ENCODE measurements around the gene GOLPH3L.
A peak's percentile ranks its signal among the peaks of the same experiment; 100 is the strongest.
"Not testable (repeated sequence)": the region's sequence is repeated elsewhere in the genome, so short reads cannot be mapped to it uniquely, and the experiment has no call there.

The GOLPH3L gene

DNA sequence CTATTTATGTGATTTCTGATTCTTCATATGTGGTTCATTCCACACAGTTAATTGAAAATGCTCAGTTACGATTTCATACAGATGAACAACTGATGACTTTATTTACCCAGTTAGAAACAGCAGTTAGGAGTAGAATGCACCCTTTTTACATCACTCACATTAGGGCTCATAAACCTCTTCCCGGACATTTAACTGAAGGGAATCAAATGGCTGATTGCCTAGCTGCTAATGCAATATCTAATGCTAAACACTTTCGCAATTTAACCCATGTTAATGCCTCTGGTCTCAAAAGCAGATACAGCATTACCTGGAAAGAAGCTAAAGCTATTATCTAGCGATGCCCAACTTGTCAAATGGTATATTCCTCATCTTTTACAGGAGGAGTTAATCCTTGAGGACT lies 39.9 kb downstream of the GOLPH3L start:
- not testable (repeated sequence) for DNase-seq (ENCODE audit: low read depth)

DNA sequence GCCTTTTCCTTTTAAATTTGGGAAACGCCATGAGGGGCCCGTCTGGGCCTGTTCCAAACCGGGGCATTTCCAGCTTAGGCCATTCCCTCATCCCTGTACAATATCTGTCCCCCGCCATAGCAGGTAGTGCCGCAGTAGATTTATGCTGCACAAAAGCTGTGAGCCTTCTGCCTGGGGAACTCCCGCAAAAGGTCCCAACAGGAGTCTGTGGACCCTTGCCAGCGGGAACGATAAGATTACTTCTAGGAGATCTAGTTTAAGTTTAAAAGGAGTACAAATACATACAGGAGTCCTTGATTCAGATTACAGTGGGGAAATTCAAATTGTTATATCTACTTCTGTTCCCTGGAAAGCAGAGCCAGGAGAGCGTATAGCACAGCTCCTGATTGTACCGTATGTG lies 42.3 kb downstream of the GOLPH3L start:
- not testable (repeated sequence) for DNase-seq (ENCODE audit: low read depth)

DNA sequence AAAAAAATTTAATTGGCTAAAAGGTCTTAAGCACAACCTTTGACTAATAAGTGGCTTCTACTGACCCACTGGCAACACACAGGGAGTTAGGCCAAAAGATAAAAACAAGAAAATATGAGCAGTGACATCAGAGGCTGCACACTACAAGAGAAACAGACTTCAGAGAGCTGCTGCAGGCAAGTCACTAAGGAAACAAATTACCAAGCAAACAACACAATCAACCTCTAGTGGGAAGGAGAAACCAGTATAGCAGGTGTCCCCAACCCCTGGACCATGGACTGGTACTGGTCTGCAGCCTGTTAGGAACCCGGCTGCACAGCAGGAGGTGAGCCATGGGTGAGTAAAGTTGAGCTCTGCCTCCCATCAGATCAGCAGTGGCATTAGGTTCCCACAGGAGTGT lies 46.8 kb downstream of the GOLPH3L start:
- DNase-seq (ENCODE audit: low read depth): no peak

DNA sequence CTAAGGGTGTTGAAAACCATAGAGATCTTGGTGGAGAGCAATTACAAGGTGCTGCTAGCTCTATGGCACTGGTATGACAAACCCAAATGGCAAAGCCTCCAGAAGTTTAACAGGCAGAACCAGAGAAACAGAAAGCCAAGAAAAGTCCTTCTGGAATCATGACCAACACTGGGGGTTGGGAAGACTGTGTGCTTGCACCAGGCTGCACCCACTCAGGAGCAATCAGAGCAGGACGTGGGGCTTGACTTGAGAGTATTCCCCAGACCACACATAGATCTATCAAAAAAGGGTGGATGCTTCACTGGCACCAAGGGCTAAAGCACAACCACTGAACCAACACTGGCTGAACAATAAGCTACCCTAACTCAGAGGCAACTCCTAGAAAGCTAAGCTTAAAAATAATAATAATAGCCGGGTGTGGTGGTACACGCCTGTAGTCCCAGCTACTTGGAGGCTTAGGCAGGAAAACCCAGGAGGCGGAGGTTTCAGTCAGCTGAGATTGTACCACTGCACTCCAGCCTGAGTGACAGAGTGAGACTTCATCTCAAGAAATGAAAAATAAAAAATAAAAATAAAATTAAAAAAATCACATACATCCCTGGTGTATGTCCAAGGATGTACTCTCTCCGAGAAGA lies 47.4 kb downstream of the GOLPH3L start:
- no peak for DNase-seq (ENCODE audit: low read depth)

DNA sequence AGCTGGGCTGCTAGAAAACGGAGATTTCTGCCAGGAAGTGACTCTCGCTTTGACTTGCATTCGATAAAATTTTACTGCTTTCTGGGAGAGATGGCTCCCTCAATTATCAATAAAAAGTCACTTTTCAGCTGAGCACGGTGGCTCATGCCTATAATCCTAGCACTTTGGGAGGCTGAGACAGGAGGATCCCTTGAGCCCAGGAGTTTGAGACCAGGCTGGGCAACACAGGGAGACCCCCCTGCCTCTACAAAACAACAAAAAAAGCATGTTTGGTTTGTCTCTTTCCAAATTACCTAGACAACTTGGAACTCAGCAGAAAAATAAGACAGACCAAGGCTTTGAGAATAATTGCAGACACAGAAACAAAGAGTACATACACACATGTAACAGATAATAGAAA lies 54.7 kb downstream of the GOLPH3L start:
- DNase-seq (ENCODE audit: low read depth): no peak

DNA sequence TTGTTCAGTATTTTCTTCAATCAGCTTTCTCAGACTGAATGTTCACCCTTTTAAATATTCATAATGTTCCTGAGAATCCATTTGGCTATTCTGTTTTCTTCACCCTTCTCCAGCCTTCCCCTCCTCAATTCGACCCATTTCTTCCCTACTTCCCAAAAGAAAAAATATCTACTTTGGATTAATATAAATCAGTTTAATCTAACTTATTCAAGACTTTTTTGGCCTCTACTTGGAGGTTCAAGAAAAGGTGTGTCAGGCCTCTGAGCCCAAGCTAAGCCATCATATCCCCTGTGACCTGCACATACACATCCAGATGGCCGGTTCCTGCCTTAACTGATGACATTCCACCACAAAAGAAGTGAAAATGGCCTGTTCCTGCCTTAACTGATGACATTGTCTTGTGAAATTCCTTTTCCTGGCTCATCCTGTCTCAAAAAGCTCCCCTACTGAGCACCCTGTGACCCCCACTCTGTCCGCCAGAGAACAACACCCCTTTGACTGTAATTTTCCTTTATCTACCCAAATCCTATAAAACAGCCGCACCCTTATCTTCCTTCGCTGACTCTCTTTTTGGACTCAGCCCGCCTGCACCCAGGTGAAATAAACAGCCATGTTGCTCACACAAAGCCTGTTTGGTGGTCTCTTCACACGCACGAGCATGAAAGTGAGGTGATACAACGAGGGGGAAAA lies 55.7 kb downstream of the GOLPH3L start:
- DNase-seq (ENCODE audit: low read depth): not testable (repeated sequence)

DNA sequence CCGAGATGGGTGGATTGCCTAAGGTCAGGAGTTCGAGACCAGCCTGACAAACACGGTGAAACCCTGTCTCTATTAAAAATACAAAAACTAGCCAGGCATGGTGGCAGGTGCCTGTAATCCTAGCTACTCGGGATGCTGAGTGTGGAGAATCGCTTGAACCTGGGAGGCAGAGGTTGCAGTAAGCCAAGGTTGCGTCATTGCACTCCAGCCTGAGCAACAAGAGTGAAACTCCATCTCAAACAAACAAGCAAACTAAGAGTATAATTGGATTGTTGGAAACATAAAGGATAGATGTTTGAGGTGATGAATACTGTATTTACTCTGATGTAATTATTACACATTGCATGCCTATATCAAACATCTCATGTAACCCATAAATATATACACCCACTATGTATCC lies 58.5 kb downstream of the GOLPH3L start:
- not testable (repeated sequence) for DNase-seq (ENCODE audit: low read depth)

DNA sequence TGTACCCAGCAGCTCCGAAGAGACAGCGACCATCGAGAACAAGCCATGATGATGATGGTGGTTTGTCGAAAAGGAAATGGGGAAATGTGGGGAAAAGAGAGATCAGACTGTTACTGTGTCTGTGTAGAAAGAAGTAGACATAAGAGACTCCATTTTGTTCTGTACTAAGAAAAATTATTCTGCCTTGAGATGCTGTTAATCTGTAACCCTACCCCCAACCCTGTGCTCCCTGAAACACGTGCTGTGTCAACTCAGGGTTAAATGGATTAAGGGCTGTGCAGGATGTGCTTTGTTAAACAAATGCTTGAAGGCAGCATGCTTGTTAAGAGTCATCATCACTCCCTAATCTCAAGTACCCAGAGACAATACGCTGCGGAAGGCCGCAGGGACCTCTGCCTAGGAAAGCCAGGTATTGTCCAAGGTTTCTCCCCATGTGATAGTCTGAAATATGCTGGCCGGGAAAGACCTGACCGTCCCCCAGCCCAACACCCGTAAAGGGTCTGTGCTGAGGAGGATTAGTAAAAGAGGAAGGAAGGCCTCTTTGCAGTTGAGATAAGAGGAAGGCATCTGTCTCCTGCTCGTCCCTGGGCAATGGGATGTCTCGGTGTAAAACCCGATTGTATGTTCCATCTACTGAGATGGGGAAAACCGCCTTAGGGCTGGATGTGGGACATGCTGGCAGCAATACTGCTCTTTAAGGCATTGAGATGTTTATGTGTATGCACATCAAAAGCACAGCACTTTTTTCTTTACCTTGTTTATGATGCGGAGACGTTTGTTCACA lies 61.9 kb downstream of the GOLPH3L start:
- DNase-seq (ENCODE audit: low read depth): not testable (repeated sequence)

DNA sequence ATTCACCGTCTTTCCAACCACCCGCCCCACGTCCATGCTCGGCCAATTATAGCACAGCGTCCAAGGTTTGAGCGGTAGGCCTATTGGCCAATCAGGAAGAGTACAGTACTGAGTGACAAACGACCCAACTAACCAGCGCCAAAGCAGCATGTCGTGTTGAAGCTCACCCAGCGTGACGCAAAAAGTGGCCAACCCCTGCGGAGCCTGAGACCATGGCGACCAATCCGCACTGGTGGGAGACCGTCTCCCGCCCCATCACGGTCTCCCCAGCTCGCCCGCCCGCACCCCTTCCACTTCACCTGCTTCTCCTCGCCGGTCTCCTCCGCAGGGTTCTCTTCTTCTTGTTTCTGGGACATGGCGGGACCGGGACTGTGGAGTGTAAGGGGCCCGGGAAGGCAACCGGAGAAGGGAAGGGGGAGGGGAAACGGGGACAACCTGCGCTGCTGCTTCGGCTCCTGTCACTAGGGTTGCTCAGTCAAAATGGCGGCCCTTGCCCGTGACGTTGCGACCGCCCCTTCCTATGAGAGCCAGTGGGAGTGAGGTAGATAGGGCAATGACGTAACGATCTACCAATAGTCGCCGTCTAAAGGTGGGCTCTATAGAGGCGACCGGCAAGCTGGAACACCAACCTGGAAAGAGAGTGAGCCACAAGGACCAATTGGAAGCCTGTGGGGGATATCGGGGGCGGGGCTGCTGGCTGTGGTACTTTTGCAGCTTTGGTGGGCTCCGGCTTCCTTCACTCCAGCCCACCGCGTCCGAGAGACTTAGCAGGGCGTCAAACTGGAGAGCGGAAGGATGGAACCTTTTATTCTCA lies 67.6 kb downstream of the GOLPH3L start, which contains the start of gene ENSA:
Gene ENSA, minus strand, starts transcription at position 498 of the 814 bp plus-strand sequence. Its CDS starts 142 bp downstream, at position 356.
- peak; percentile 91 for DNase-seq (ENCODE audit: low read depth)

DNA sequence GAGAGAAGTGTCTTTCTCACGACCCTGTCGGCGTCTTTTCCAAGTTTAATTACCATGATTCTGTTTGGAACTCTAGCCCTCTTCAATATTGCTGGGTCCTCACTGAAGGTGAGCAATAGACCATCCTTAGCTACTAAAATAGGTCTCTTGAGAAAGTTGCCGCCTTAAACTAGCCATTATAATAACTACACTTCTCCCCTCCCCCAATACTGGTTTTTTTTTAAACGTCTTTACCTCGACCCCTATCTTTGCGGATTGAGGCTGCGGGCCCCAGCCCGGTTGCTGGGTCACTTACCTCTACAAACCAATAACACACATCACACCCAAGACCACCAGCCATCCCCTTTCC lies 68.2 kb downstream of the GOLPH3L start:
- DNase-seq (ENCODE audit: low read depth): no peak

DNA sequence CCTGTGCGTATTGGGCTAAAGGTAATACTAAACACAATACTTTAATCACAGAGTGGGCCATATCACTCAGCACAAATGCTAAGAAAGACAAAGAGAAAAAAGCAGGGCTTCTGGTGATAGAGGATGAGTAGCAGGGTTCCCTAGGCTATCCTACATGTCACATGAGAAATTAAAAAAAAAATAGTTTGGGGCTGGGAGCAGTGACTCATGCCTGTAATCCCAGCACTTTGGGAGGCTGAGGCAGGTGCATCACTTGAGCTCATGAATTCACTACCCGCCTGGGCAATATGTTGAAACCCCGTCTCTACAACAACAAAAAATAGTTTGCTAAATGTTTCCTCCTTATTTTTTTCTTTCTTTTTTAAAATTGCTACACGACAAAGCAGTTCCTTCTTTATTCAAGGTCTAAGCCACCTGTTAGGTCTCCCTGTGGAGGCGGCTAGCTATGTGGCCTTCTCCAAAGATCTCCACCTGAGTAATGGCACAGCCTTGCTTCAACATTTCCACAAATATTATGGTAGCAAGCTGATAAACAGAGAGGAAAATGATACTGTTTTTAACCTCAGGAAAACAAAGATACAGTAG lies 69.0 kb downstream of the GOLPH3L start:
- no peak for DNase-seq (ENCODE audit: low read depth)

DNA sequence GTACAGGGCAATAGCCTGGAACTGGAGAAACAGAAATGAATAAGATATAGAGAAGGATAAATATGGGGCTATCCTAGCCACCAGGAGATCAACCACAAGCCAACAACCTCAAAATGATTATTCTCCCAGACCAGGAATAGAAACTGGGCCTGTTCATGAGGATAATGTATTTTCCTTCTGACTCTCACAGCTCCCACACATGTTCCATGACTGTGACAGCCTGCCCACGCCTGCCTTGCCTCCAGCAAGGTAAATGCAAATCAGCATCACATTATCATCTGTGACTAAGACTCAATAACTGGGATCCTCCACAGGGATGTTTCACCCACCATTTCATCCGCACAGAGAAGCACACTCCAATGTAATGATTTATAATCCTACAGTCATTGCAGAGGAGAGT lies 70.8 kb downstream of the GOLPH3L start:
- no peak for DNase-seq (ENCODE audit: low read depth)

DNA sequence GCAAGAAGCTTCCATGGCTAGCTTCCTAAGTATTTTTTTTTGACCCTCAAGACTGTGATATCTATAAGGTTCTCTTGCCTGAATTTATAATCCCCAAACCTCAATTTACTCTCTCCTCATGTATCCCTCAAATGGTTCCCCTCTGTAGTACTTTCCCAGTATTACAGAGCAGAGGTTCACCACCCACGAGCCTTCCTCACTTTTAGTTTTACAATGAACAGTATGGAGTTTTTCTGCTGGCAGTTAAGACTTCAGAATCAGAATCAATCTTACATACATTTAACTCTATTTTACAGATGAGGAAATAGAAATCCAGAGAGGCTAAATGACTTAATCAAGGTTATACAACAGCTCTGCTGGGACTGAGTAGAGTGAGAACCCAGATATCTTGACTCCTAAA lies 72.4 kb downstream of the GOLPH3L start:
- not testable (repeated sequence) for DNase-seq (ENCODE audit: low read depth)

DNA sequence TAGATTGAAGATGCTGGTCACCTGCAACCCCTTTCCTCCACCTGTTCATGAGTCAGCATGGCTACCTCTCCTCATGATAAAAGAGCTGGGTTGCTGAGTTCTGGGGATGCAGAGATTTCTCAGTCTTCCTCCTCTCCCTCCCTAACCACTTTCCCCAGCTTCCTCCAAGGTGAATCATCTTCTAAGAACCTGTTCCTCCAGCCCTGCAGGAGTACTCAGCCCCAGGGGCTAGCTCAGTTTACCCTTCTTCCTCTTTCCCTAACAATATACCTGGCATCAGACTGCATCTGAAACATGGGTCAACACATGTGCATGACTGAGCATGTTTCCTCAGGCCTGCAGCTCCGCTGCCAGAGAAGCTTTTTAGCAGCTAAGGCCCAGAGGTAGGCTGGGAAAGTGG lies 72.8 kb downstream of the GOLPH3L start:
- not testable (repeated sequence) for DNase-seq (ENCODE audit: low read depth)

DNA sequence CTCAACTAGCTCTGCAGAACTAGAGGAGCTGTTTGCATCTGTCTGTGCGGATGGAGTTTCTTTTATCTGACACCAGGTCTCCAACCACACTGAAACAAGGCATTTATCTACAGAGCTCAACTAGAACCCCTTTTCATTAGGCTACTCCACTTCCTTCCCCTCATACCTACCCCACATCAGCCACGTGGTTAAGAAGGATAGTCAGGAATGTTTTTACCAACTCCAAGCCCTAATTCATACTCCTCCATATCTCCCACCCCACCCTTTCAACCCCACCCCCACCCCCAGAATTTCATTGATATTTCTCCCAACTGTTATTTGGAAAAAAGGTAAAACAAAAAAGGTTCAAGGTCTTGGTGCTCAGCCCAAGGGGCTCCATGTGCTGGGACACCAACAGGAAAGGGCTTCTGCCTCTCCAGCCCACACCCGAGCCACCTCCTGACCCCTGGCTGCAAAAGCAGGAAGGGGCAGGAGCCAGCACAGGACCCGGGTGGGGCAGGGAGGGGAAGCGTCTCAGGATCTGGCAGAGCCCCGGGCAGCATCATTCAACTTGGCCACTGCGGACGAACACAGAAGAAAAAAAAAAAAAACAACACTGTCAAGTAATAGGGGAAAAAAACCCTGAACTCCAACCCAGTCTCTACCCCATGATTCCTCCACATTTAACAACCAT lies 74.5 kb downstream of the GOLPH3L start:
- DNase-seq (ENCODE audit: low read depth): no peak

DNA sequence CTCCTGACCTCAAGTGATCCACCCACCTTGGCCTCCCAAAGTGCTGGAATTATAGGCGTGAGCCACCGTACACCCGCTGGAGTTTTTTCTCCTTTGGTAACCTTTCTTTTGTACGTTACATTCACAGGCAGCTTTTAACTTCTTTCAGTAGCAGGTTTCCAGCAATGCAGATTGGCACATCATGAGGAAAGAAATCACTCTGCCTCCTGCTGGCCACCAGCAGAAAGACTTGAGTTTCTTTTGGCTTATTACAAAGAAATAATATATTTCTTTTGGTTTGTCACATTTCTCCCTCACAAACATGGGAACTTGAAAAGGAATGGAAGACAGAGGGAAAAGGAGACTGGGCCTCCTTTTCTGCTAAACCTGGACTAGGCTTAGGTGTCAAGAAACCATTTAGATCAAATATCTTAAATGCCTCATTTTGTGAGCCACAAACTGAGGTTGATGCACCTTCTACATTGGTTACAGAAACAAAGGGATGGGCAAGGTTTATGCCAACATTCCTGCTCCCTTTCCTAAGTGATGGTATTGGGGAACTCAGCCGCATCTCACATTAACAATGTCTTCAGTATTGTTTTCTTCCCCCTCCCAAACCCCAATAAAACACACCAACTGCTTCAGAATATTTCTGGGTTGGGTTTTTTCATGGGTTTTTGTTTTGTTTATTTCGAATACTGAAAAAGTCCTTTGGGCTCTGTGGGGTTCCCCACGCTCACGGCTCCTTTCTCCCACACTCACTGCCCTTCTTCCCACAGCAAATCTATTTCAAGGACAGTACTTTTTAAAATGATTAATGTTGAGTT lies 75.3 kb downstream of the GOLPH3L start:
- peak; percentile 33 for DNase-seq (ENCODE audit: low read depth)

DNA sequence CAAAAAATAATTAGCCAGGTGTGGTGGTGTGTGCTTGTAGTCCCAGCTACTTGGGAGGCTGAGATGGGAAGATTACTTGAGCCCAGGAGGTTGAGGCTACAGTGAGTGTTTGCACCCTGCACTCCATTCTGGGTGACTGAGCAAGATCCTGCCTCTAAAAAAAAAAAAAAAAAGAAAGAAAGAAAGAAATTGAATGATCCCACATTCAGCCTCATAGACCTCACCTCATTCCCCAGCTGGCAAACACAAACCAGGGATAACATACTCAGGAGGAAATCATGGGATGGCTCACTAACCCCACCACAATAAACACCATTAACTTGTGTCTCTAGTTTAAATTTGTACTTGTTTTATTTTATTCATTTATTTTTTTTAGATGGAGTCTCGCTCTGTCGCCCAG lies 76.0 kb downstream of the GOLPH3L start:
- DNase-seq (ENCODE audit: low read depth): no peak

DNA sequence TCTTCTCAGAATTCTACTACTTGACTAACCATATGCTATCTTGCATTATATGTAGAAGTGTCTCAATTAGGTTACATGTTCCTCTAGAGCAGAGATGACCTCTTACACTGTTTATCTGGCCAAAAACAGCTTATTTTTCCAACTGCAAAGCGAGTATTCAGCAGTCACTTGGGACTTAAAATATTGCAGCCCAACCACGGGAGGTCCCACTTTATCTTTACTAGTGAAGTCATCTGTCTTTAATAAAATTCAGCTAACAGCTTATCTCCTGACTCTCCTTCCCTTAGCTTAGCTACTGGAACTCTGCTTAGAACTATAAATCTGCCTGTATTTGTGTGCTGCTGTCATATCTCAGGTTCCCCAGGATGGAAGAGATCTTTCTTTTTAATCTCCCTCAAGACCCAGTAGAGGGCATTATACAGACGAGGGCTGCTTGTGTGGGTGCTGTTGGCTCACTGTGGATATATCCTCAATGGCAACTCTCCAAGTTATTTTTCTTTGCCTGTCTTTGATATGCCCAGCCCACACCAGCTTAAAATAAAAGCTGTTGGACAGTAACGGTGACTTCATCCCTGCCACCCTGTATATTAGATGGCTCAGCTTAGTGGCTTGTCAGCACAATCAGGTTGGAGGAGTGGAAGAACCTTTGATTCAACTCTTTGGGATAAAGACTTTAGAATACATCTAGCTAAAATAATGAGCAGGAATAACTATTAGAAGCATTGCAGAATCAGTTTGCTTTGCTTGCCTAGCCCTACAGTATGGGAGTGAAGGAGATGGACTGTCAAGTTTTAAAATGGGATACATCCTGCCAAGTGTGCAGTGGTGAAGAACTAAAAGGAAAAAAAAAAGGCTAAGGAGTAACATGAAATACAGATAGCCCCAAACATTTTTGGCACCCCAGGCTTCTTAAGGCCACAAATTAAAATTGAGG lies 77.1 kb downstream of the GOLPH3L start:
- DNase-seq (ENCODE audit: low read depth): no peak

Data from stimulated activated CD8-positive, alpha-beta memory T cell treated with anti-CD3 and anti-CD28 coated beads, Interleukin-4, amount 100 ng/mL, for 24 hours (primary cell).